Ovary (tissue), 9 donors: ENCODE data around the gene SEC14L2. TPM values are rescaled to one million over a fixed set of nuclear protein-coding genes. Genes with fewer than 3 reads are reported as not detected.
"Not testable (repeated sequence)": the region's sequence is repeated elsewhere in the genome, so short reads cannot be mapped to it uniquely, and the experiment has no call there.

Source experiments
- DNase-seq, 5 donors: peaks; one replicate each; pipeline ENCODE4 v3.0.0-alpha.2; 2019 to 2020
- H3K27ac ChIP-seq, 2 donors: fragments of 200-600 bp; one replicate each; pipeline versions ENCODE4 v1.5.1 to v1.8.0; 2019 to 2022
- H3K27me3 ChIP-seq: fragments of 200-600 bp; one replicate; pipeline ENCODE4 v1.8.0; 2022
- H3K36me3 ChIP-seq: fragments of 200-600 bp; sonication (generic); one replicate; pipeline ENCODE4 v1.5.1; 2019
- H3K4me1 ChIP-seq: one replicate; pipeline ENCODE4 v1.8.1; 2013; ENCODE audit warnings: mild to moderate bottlenecking, moderate library complexity; ENCODE audit not compliant: insufficient read depth
- H3K4me3 ChIP-seq: fragments of 200-600 bp; sonication (generic); one replicate; pipeline ENCODE4 v1.5.1; 2017
- H3K9me3 ChIP-seq, 2 donors: fragments of 200-600 bp in 1 of 2; sonication (generic) in 1 of 2; one replicate each; pipeline versions ENCODE4 v1.5.1 to v1.8.1; 2013 to 2019; ENCODE audit warnings: mild to moderate bottlenecking in 1 of 2, moderate library complexity in 1 of 2
- CTCF ChIP-seq, 3 donors: fragments of 450-650 bp in 2 of 3; fragments of 200-600 bp in 1 of 3; IDR thresholded peaks; one replicate each; pipeline versions ENCODE4 v1.5.1 to v1.8.0; 2016 to 2022; ENCODE audit warnings: antibody characterized with exemption in 3 of 3, mild to moderate bottlenecking in 1 of 3
- EP300 ChIP-seq: sonication (generic); formaldehyde crosslinking; IDR thresholded peaks from one replicate; pipeline ENCODE4 v1.6.1; 2017; ENCODE audit warnings: antibody characterized with exemption
- POLR2A ChIP-seq: fragments of 450-650 bp; IDR thresholded peaks from one replicate; pipeline ENCODE4 v1.6.1; 2017; ENCODE audit warnings: antibody characterized with exemption, mild to moderate bottlenecking, moderate library complexity
- WGBS, 3 donors: extraction: QIAGEN DNeasy Blood & Tissue Kit in 1 of 3; methylation state at CpG; one replicate each; pipeline versions ENCODE4 v1.1.5 to v1.1.7; 2013 to 2017; 5-methylcytosine and 5-hydroxymethylcytosine counted together
- intact Hi-C, 4 donors: fragments of 100-400 bp; cut with DNase I; formaldehyde crosslinking; loops; one replicate each; pipeline versions ENCODE4 v1.11.0 to v1.15.1; 2022 to 2023
- polyA plus RNA-seq, 2 donors: library from polyadenylated mRNA; stranded (reverse); fragments of 200-250 nt in 1 of 2; fragments of 350-450 nt in 1 of 2; fragmentation: Illumina TruSeq in 1 of 2; extraction: RNeasy Lipid Tissue Mini Kit (QIAGEN cat#74804) in 1 of 2; gene quantifications; one replicate each; pipeline ENCODE4 v1.2.3, GENCODE V29; 2013 to 2014
- total RNA-seq, 7 donors: library from RNA; depleted of rRNA in 2 of 7; stranded (reverse); fragments of >200 nt in 2 of 7; fragmentation: NEBNext Ultra II Directional in 3 of 7; extraction: Animal tissue kit (Norgen Biotek cat#: 25700) in 3 of 7; gene quantifications; one replicate each; pipeline versions ENCODE4 v1.1.0 to v1.2.4, GENCODE V29; 2016 to 2023
- donor health status: DM: no; HTN: no; CAD: no; lungs with moderate emphysema.
- donor health status: DM: no; HTN: no; CAD: no.
- donor health status: Bipolar disorder and iron deficiency.
- donor health status: DM: yes; HTN: yes; CAD: no.
- donor health status: DM: no; HTN: no; CAD: no.
- donor health status: DM: yes; HTN: yes; CAD: no.

The SEC14L2 gene
- total and polyA plus RNA-seq, 9 donors, result 2.5 to 14.3 (median 8.2) TPM

- intact Hi-C loops, result loop anchor here in 1 of 4 donors (10.0 kb wide), 1 partner anchor 295 kb away; no protein-coding TSS in a partner anchor
- no peaks in the 10 kb centered on the region for H3K27me3 ChIP-seq
- no peak overlapping the region for H3K4me3 ChIP-seq
- H3K9me3 ChIP-seq, result no peaks in the 10 kb centered on the region
- TF ChIP-seq EP300, result no peak
- no peak for TF ChIP-seq POLR2A
- no peak for TF ChIP-seq CTCF (IDR thresholded peaks at IDR 0.05)
- H3K4me1 ChIP-seq, result peaks cover 9% of the 10 kb centered on the region
- no peaks in the 10 kb centered on the region for H3K36me3 ChIP-seq
- DNase-seq, result no peak
- no peak overlapping the region for H3K27ac ChIP-seq
- 75 to 78% (median 76%) methylated on average over 5 of the region's 5 CpGs for WGBS, 3 donors
These were observed 2.9 kb downstream of the SEC14L2 start for GRCh38 chr22:30399718-30400117.

- intact Hi-C loops, result no loop called here
- no peak for DNase-seq
- 54 to 94% (median 88%) methylated on average over 1 of the region's 1 CpG for WGBS, 3 donors
- Histone ChIP-seq H3K4me1 (peaks cover 9% of the 10 kb centered on the region), H3K27ac (no peak overlapping the region), H3K36me3 (no peaks in the 10 kb centered on the region), H3K27me3 (no peaks in the 10 kb centered on the region), H3K9me3 (no peaks in the 10 kb centered on the region), H3K4me3 (no peak overlapping the region)
- no peak for TF ChIP-seq POLR2A
- TF ChIP-seq CTCF (IDR thresholded peaks at IDR 0.05), result no peak
- no peak for TF ChIP-seq EP300
These were observed 3.3 kb downstream of the SEC14L2 start for GRCh38 chr22:30400159-30400558.

- H3K27ac ChIP-seq, H3K36me3 ChIP-seq, intact Hi-C loops, H3K9me3 ChIP-seq, DNase-seq, H3K27me3 ChIP-seq, H3K4me3 ChIP-seq, H3K4me1 ChIP-seq: not testable (repeated sequence)
- WGBS, 3 donors, result 93 to 96% (median 95%) methylated on average over 3 of the region's 3 CpGs
These were observed 4.2 kb downstream of the SEC14L2 start for GRCh38 chr22:30401024-30401423.

- 46 to 51% (median 50%) methylated on average over 5 of the region's 5 CpGs for WGBS, 3 donors
- intact Hi-C loops, result no loop called here
- peaks cover 9% of the 10 kb centered on the region for H3K4me1 ChIP-seq
These were observed 5.4 kb downstream of the SEC14L2 start for GRCh38 chr22:30402028-30402765.

GRCh38 chr22:30402766-30403104, 5.9 kb downstream of the SEC14L2 start:
- WGBS, 3 donors, result 86 to 95% (median 94%) methylated on average over 5 of the region's 5 CpGs
- not testable (repeated sequence) for H3K4me1 ChIP-seq

More at GRCh38 chr22:30402028-30402765, 5.4 kb downstream of the SEC14L2 start:
- no peak for DNase-seq
- no peak for TF ChIP-seq POLR2A
- no peak for TF ChIP-seq EP300
- no peak for TF ChIP-seq CTCF (IDR thresholded peaks at IDR 0.05)
- Histone ChIP-seq H3K27ac (no peak overlapping the region), H3K9me3 (no peaks in the 10 kb centered on the region), H3K4me3 (no peak overlapping the region), H3K36me3 (no peaks in the 10 kb centered on the region), H3K27me3 (no peaks in the 10 kb centered on the region)

More at GRCh38 chr22:30402766-30403104, 5.9 kb downstream of the SEC14L2 start:
- H3K36me3 ChIP-seq, H3K27me3 ChIP-seq, H3K9me3 ChIP-seq, DNase-seq, intact Hi-C loops, H3K4me3 ChIP-seq, H3K27ac ChIP-seq: not testable (repeated sequence)
